Loucy (cell line): ENCODE measurements around the gene TRAF2.

ENCODE experiments used
- EZH2phosphoT487 ChIP-seq: fragments of 200-600 bp; IDR thresholded peaks from 2 replicates; pipeline ENCODE4 v1.6.1; 2018; ENCODE audit warnings: antibody characterized with exemption, mild to moderate bottlenecking, moderate library complexity, borderline replicate concordance
- TF ChIP-seq, protein P1 (sequence below): fragments of 200-600 bp; sonication (generic); conservative IDR thresholded peaks from 2 replicates; pipeline ENCODE4 v1.5.1; 2014; ENCODE audit warnings: mild to moderate bottlenecking, antibody characterized with exemption, low read length

DNA sequence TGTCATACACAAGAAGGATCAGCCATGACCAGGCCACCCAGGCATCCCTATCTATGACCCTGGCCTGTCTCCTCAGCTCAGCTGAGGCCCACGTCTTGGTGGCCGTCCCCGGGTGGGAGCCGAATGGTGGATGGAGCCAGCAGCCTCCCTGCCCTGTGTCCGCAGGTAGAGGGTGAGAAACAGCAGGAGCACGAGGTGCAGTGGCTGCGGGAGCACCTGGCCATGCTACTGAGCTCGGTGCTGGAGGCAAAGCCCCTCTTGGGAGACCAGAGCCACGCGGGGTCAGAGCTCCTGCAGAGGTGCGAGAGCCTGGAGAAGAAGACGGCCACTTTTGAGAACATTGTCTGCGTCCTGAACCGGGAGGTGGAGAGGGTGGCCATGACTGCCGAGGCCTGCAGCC lies 33.8 kb downstream of the TRAF2 start:
- TF ChIP-seq, protein P1, sequence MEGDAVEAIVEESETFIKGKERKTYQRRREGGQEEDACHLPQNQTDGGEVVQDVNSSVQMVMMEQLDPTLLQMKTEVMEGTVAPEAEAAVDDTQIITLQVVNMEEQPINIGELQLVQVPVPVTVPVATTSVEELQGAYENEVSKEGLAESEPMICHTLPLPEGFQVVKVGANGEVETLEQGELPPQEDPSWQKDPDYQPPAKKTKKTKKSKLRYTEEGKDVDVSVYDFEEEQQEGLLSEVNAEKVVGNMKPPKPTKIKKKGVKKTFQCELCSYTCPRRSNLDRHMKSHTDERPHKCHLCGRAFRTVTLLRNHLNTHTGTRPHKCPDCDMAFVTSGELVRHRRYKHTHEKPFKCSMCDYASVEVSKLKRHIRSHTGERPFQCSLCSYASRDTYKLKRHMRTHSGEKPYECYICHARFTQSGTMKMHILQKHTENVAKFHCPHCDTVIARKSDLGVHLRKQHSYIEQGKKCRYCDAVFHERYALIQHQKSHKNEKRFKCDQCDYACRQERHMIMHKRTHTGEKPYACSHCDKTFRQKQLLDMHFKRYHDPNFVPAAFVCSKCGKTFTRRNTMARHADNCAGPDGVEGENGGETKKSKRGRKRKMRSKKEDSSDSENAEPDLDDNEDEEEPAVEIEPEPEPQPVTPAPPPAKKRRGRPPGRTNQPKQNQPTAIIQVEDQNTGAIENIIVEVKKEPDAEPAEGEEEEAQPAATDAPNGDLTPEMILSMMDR, result no peak
- TF ChIP-seq EZH2phosphoT487, result no peak
